Measurements from ENCODE around the gene RFXANK. TPM values are rescaled to one million over a fixed set of nuclear protein-coding genes. Genes with fewer than 3 reads are reported as not detected.
A peak's percentile ranks its signal among the peaks of the same experiment; 100 is the strongest.

RFXANK gene
- total RNA-seq, 2 experiments from 2014 or later = 105 to 114 TPM

DNA sequence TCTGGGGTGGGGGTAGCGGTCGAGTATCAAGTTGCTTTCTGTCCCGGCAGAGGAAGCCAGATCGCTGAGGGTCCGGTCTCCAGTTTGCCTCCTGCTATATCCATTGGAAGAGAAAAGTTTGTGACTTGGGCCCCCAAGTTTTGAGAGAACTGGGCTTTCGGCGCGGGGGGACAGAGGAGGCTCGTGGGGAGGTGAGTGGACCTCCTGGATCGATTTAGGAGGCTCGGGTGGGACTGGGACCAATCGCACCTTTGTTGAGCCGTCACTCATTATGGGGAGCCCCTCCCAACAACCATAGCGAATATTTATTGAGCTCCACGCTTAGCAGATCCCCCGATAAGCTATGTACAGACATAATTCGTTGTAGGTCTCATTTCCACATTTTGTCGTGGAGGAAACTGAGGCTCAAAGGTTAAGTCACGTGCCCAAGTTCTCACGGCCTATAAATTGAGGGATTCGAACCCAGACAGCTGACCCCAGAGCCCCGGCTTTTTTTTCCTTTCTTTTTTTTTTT, 909 bp downstream of the RFXANK start:
- Histone ChIP-seq H3K9me2 (ENCODE audit: insufficient read depth, low read length) (no peaks in the 10 kb centered on the region), H4K20me1 (ENCODE audit: insufficient read depth, low read length) (no peaks in the 10 kb centered on the region), H3K36me3 (ENCODE audit: insufficient read depth, low read length) (peaks cover 26% of the 10 kb centered on the region), H3K4me3 (ENCODE audit: low read depth, low read length, poor library complexity, severe bottlenecking) (peak overlapping the region; percentile 93), H3K9me3 (ENCODE audit: low read length) (no peaks in the 10 kb centered on the region), H3K4me1 (ENCODE audit: insufficient read depth, low read length, poor library complexity, severe bottlenecking) (peaks cover 31% of the 10 kb centered on the region), H3K27ac (ENCODE audit: low read depth, low read length, poor library complexity, severe bottlenecking) (peak overlapping the region; percentile 73), H3K4me2 (ENCODE audit: low read length) (peak overlapping the region; percentile 93), H3K79me2 (ENCODE audit: insufficient read depth, low read depth, low read length) (peaks cover 34% of the 10 kb centered on the region), H2AFZ (ENCODE audit: low read length) (peak overlapping the region; percentile 87; the same call in 1 of the 2 replicates)
- POLR2A ChIA-PET = interaction anchor here (0.6 to 2.4 kb wide), 5 partner anchors 9 to 25 kb away, joined by 3 to 24 read pairs (median 3); partner anchors contain the start of genes MEF2B and NR2C2AP
- intact Hi-C loops (cut with micrococcal nuclease; ENCODE audit: unreplicated experiment) = loop anchor here (1.0 to 5.0 kb wide), 3 partner anchors 169 to 297 kb away; partner anchors contain the start of gene GATAD2A
- TF ChIP-seq, protein P1, sequence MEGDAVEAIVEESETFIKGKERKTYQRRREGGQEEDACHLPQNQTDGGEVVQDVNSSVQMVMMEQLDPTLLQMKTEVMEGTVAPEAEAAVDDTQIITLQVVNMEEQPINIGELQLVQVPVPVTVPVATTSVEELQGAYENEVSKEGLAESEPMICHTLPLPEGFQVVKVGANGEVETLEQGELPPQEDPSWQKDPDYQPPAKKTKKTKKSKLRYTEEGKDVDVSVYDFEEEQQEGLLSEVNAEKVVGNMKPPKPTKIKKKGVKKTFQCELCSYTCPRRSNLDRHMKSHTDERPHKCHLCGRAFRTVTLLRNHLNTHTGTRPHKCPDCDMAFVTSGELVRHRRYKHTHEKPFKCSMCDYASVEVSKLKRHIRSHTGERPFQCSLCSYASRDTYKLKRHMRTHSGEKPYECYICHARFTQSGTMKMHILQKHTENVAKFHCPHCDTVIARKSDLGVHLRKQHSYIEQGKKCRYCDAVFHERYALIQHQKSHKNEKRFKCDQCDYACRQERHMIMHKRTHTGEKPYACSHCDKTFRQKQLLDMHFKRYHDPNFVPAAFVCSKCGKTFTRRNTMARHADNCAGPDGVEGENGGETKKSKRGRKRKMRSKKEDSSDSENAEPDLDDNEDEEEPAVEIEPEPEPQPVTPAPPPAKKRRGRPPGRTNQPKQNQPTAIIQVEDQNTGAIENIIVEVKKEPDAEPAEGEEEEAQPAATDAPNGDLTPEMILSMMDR (conservative IDR thresholded peaks at IDR 0.05; ENCODE audit: low read length) = no peak
- no peak for TF ChIP-seq EZH2phosphoT487 (IDR thresholded peaks at IDR 0.05; ENCODE audit: borderline replicate concordance, low read depth, low read length)
- DNase-seq (ENCODE audit: low spot score) = peak; percentile 44
- CTCF ChIA-PET (ENCODE audit: unreplicated experiment) = interaction anchor here (0.5 to 1.2 kb wide), 2 partner anchors 10 to 140 kb away, joined by 3 to 7 read pairs; partner anchors contain the start of gene NR2C2AP
- BruUV-seq (replicated peaks) = TSS peak; percentile 92

DNA sequence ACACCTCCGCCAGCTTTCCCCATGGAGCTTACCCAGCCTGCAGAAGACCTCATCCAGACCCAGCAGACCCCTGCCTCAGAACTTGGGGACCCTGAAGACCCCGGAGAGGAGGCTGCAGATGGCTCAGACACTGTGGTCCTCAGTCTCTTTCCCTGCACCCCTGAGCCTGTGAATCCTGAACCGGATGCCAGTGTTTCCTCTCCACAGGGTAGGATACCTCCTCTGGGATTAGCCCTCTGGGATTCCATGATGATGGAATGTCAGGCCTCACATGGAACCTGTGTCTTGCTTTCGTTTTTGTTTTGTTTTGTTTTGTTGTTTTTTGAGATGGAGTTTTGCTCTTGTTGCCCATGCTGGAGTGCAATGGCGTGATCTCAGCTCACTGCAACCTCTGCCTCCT, 1.9 kb downstream of the RFXANK start:
- peaks cover 30% of the 10 kb centered on the region for H3K36me3 ChIP-seq (ENCODE audit: insufficient read depth, low read length)
- no peaks in the 10 kb centered on the region for H3K9me3 ChIP-seq (ENCODE audit: low read length)
- H3K79me2 ChIP-seq (ENCODE audit: insufficient read depth, low read depth, low read length) = peaks cover 34% of the 10 kb centered on the region
- CTCF ChIA-PET (ENCODE audit: unreplicated experiment) = interaction anchor here (1.2 kb wide), 1 partner anchor 9 kb away, joined by 7 read pairs; the partner anchor contains the start of gene NR2C2AP
- BruUV-seq (replicated peaks) = no TSS peak
- peak overlapping the region; percentile 93 for H3K4me2 ChIP-seq (ENCODE audit: low read length)
- intact Hi-C loops (cut with micrococcal nuclease; ENCODE audit: unreplicated experiment) = loop anchor here (5.0 kb wide), 2 partner anchors 168 to 213 kb away; partner anchors contain the start of gene GATAD2A
- peak overlapping the region; percentile 93 for H3K4me3 ChIP-seq (ENCODE audit: low read depth, low read length, poor library complexity, severe bottlenecking)
- H3K27ac ChIP-seq (ENCODE audit: low read depth, low read length, poor library complexity, severe bottlenecking) = peak overlapping the region; percentile 47
- TF ChIP-seq, protein P1 (conservative IDR thresholded peaks at IDR 0.05; ENCODE audit: low read length) = no peak
- no peak for TF ChIP-seq EZH2phosphoT487 (IDR thresholded peaks at IDR 0.05; ENCODE audit: borderline replicate concordance, low read depth, low read length)
- H3K9me2 ChIP-seq (ENCODE audit: insufficient read depth, low read length) = no peaks in the 10 kb centered on the region
- POLR2A ChIA-PET = interaction anchor here (0.8 kb wide), 1 partner anchor 25 kb away, joined by 3 read pairs; no protein-coding TSS in a partner anchor
- H4K20me1 ChIP-seq (ENCODE audit: insufficient read depth, low read length) = no peaks in the 10 kb centered on the region
- no peak overlapping the region for H2AFZ ChIP-seq (ENCODE audit: low read length)
- DNase-seq (ENCODE audit: low spot score) = no peak
- H3K4me1 ChIP-seq (ENCODE audit: insufficient read depth, low read length, poor library complexity, severe bottlenecking) = peaks cover 31% of the 10 kb centered on the region
